Peyer's patch (tissue), 4 donors: ENCODE results near the gene ERC1.

Experiments
- CTCF ChIP-seq, 6 experiments: fragments of 450-650 bp in 4 of 6; fragments of 200-600 bp in 2 of 6; sonication (generic) in 1 of 6; IDR thresholded peaks; one replicate each; pipeline ENCODE4 v1.5.1; 2017 to 2019; ENCODE audit warnings: antibody characterized with exemption in 6 of 6, mild to moderate bottlenecking in 3 of 6, moderate library complexity in 1 of 6
- POLR2A ChIP-seq, 2 donors: fragments of 450-650 bp; IDR thresholded peaks; one replicate each; pipeline ENCODE4 v1.5.1; 2017; ENCODE audit warnings: antibody characterized with exemption in 2 of 2, mild to moderate bottlenecking in 2 of 2, moderate library complexity in 2 of 2

- TF ChIP-seq CTCF (IDR thresholded peaks at IDR 0.05) (no peak), POLR2A (IDR thresholded peaks at IDR 0.05) (no peak)
These were observed 528.6 kb downstream of the ERC1 start for GRCh38 chr12:1519642-1520041.
